ENCODE measurements around the gene ABTB1. TPM values are rescaled to one million over a fixed set of nuclear protein-coding genes. Genes with fewer than 3 reads are reported as not detected.

Gene ABTB1
- total and polyA plus RNA-seq, 2 of the 13 experiments (the other 11 are each of a cell fraction or from before 2014, with no cell fraction given), result 0.42 to 14.5 TPM

- no TSS peak for BruUV-seq (replicated peaks)
- no peak for ATAC-seq
Measured at GRCh38 chr3:127665586-127665985, 7.2 kb upstream of the ABTB1 start.

GRCh38 chr3:127666676-127667075, 6.1 kb upstream of the ABTB1 start:
- Histone ChIP-seq H2AFZ (ENCODE audit: low read length) (no peak overlapping the region), H3K4me1 (ENCODE audit: insufficient read depth, low read length) (peaks cover 1% of the 10 kb centered on the region), H3K9ac (ENCODE audit: insufficient read depth, low read depth, low read length) (no peak overlapping the region), H3K9me3 (ENCODE audit: low read length) (no peaks in the 10 kb centered on the region), H3K27me3 (ENCODE audit: control insufficient read depth in 1 of 2, insufficient read depth in 2 of 2, low read length in 2 of 2) (no peaks in the 10 kb centered on the region), H4K20me1 (ENCODE audit: insufficient read depth, low read length) (no peaks in the 10 kb centered on the region), H3K27ac (ENCODE audit: extremely low read length, insufficient read depth, low read length) (no peak overlapping the region), H3K79me2 (ENCODE audit: insufficient read depth, low read length) (no peaks in the 10 kb centered on the region), H3K36me3 (replicated peaks in 1 of 2; ENCODE audit: control insufficient read depth in 1 of 2, insufficient read depth in 2 of 2, low read length in 2 of 2) (peaks cover 4 to 5% of the 10 kb centered on the region in 2 experiments; a peak in 2 of 5 replicates), H3K4me3 (replicated peaks in 1 of 3; ENCODE audit: insufficient read depth in 1 of 3, low read depth in 2 of 3, low read length in 3 of 3) (no peak overlapping the region), H3K4me2 (ENCODE audit: low read depth, low read length) (no peak overlapping the region)
- no peak for ATAC-seq
- TF ChIP-seq ZNF451 (CRISPR knock-in tag; IDR thresholded peaks at IDR 0.05), result no peak
- no peak for TF ChIP-seq RERE (CRISPR knock-in tag; IDR thresholded peaks at IDR 0.05; ENCODE audit: low read depth)
- no peak for TF ChIP-seq ATF7 (IDR thresholded peaks at IDR 0.05)
- TF ChIP-seq ATF7 (CRISPR knock-in tag; IDR thresholded peaks at IDR 0.05), result no peak
- no peak for TF ChIP-seq IKZF5 (CRISPR knock-in tag; IDR thresholded peaks at IDR 0.05)
- no peak for DNase-seq (ENCODE audit: low spot score)
- WGBS (ENCODE audit: low lambda C conversion rate), result 87% methylated on average over 2 of the region's 2 CpGs
- FAIRE-seq, result no peak
- ChIA-PET POLR2A (no interaction called here), CTCF (ENCODE audit: low intra/inter-chr PET ratio, low total read pairs) (no interaction called here)
- BruUV-seq (replicated peaks), result no TSS peak
- intact Hi-C loops (cut with micrococcal nuclease; ENCODE audit: unreplicated experiment), result no loop called here
- in situ Hi-C loops (cut with HindIII; ENCODE audit: extremely low pct_ligation_motif_present, low pct_unique_long_range_greater_than_20kb), result no loop called here

More at GRCh38 chr3:127665586-127665985, 7.2 kb upstream of the ABTB1 start:
- no peak overlapping the region for H3K4me2 ChIP-seq (ENCODE audit: low read depth, low read length)
- no peak overlapping the region for H2AFZ ChIP-seq (ENCODE audit: low read length)
- TF ChIP-seq FOSL1 (CRISPR knock-in tag; IDR thresholded peaks at IDR 0.05; ENCODE audit: borderline replicate concordance), result no peak
- no peak for TF ChIP-seq ZFP36L2 (CRISPR knock-in tag; IDR thresholded peaks at IDR 0.05)
- no peaks in the 10 kb centered on the region for H3K79me2 ChIP-seq (ENCODE audit: insufficient read depth, low read length)
- peaks cover 4 to 9% of the 10 kb centered on the region in 2 experiments; a peak in 3 of 5 replicates for H3K36me3 ChIP-seq (replicated peaks in 1 of 2; ENCODE audit: control insufficient read depth in 1 of 2, insufficient read depth in 2 of 2, low read length in 2 of 2)
- intact Hi-C loops (cut with micrococcal nuclease; ENCODE audit: unreplicated experiment), result no loop called here
- in situ Hi-C loops (cut with HindIII; ENCODE audit: extremely low pct_ligation_motif_present, low pct_unique_long_range_greater_than_20kb), result no loop called here
- no peaks in the 10 kb centered on the region for H3K27me3 ChIP-seq (ENCODE audit: control insufficient read depth in 1 of 2, insufficient read depth in 2 of 2, low read length in 2 of 2)
- no peak overlapping the region for H3K4me3 ChIP-seq (replicated peaks in 1 of 3; ENCODE audit: insufficient read depth in 1 of 3, low read depth in 2 of 3, low read length in 3 of 3)
- no peak for FAIRE-seq
- 100% methylated on average over 2 of the region's 3 CpGs for WGBS (ENCODE audit: low lambda C conversion rate)
- H3K9me3 ChIP-seq (ENCODE audit: low read length), result no peaks in the 10 kb centered on the region
- DNase-seq (ENCODE audit: low spot score), result no peak
- H3K9ac ChIP-seq (ENCODE audit: insufficient read depth, low read depth, low read length), result no peak overlapping the region
- no peaks in the 10 kb centered on the region for H3K4me1 ChIP-seq (ENCODE audit: insufficient read depth, low read length)
- no peak overlapping the region for H3K27ac ChIP-seq (ENCODE audit: extremely low read length, insufficient read depth, low read length)
- ChIA-PET POLR2A (no interaction called here), CTCF (ENCODE audit: low intra/inter-chr PET ratio, low total read pairs) (no interaction called here)
- no peaks in the 10 kb centered on the region for H4K20me1 ChIP-seq (ENCODE audit: insufficient read depth, low read length)

Measured in HepG2 (cell line).